Adrenal gland (tissue), 5 donors: ENCODE results near the gene CASS4.

Experiments
- CTCF ChIP-seq, 6 experiments: fragments of 450-650 bp in 4 of 6; fragments of 200-600 bp in 2 of 6; sonication (generic) in 1 of 6; IDR thresholded peaks; 1 replicate in 5 of 6; 2 replicates in 1 of 6; pipeline versions ENCODE4 v1.5.1 to v1.8.0; 2016 to 2021; ENCODE audit warnings: antibody characterized with exemption in 6 of 6, mild to moderate bottlenecking in 2 of 6, moderate library complexity in 1 of 6
- POLR2A ChIP-seq, 2 donors: fragments of 450-650 bp; IDR thresholded peaks; one replicate each; pipeline ENCODE4 v1.6.1; 2017; ENCODE audit warnings: antibody characterized with exemption in 2 of 2, mild to moderate bottlenecking in 2 of 2, moderate library complexity in 1 of 2
- donor health status: DM: no; HTN: no; CAD: no.

GRCh38 chr20:56372850-56373249 is 39.2 kb upstream of the CASS4 start:
- TF ChIP-seq CTCF (IDR thresholded peaks at IDR 0.05) (no peak), POLR2A (IDR thresholded peaks at IDR 0.05) (no peak)
